Right atrium auricular region (tissue), 2 donors: ENCODE data around the gene GLRA3. TPM values are rescaled to one million over a fixed set of nuclear protein-coding genes. Genes with fewer than 3 reads are reported as not detected.
A peak's percentile ranks its signal among the peaks of the same experiment; 100 is the strongest.

ENCODE experiments used
- DNase-seq: peaks from one replicate; pipeline ENCODE4 v3.0.0-alpha.2; 2019; ENCODE audit warnings: low spot score
- H3K27ac ChIP-seq, 2 donors: fragments of 200-600 bp; sonication (generic); 1 replicate in 1 of 2; 2 replicates in 1 of 2; pipeline ENCODE4 v1.5.1; 2016 to 2019
- H3K27me3 ChIP-seq, 2 donors: fragments of 200-600 bp; sonication (generic); one replicate each; pipeline versions ENCODE4 v1.5.1 to v1.6.0; 2017 to 2019
- H3K36me3 ChIP-seq: fragments of 200-600 bp; sonication (generic); one replicate; pipeline ENCODE4 v1.5.1; 2016
- H3K4me1 ChIP-seq, 2 donors: fragments of 200-600 bp; sonication (generic); one replicate each; pipeline versions ENCODE4 v1.5.1 to v1.6.0; 2017 to 2019
- H3K4me3 ChIP-seq, 2 donors: fragments of 200-600 bp; sonication (generic); 1 replicate in 1 of 2; 2 replicates in 1 of 2; pipeline ENCODE4 v1.5.1; 2017 to 2019; ENCODE audit warnings: mild to moderate bottlenecking in 1 of 2, moderate library complexity in 1 of 2
- H3K9me3 ChIP-seq, 2 donors: fragments of 200-600 bp; sonication (generic); one replicate each; pipeline ENCODE4 v1.5.1; 2019
- total RNA-seq, 2 donors: library from RNA; depleted of rRNA; stranded (reverse); fragments of >200 nt; gene quantifications; one replicate each; pipeline ENCODE4 v1.1.0, GENCODE V29; 2016
- TF ChIP-seq, protein P1 (sequence below), 2 donors: fragments of 200-600 bp; sonication (generic); IDR thresholded peaks; one replicate each; pipeline ENCODE4 v1.5.1; 2019; ENCODE audit warnings: antibody characterized with exemption in 2 of 2

Gene GLRA3
- total RNA-seq, 2 donors from 2014 or later, result not detected

DNA sequence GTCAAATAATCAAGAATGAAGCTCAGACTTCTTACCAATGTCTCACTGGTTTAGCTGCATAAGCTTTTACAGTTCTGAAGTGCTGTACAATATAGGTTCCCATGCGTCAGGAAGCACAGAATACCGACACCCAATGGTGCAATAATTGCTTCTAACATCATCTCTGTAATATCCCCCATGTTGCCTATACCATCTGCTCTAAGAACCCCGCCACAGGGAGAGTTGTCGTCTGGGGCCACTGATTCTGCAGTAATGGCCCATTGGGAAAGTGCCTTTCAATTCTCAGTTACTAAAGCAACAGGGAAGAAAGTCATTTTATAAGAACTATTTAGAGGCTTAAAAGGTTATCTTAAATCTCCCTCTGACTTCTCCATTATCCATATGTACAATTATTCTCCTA is 94.9 kb downstream of the GLRA3 start:
- Histone ChIP-seq H3K9me3 (no peaks in the 10 kb centered on the region), H3K4me3 (no peak overlapping the region), H3K27ac (no peak overlapping the region), H3K27me3 (no peaks in the 10 kb centered on the region), H3K36me3 (no peaks in the 10 kb centered on the region), H3K4me1 (no peaks in the 10 kb centered on the region)
- TF ChIP-seq, protein P1, sequence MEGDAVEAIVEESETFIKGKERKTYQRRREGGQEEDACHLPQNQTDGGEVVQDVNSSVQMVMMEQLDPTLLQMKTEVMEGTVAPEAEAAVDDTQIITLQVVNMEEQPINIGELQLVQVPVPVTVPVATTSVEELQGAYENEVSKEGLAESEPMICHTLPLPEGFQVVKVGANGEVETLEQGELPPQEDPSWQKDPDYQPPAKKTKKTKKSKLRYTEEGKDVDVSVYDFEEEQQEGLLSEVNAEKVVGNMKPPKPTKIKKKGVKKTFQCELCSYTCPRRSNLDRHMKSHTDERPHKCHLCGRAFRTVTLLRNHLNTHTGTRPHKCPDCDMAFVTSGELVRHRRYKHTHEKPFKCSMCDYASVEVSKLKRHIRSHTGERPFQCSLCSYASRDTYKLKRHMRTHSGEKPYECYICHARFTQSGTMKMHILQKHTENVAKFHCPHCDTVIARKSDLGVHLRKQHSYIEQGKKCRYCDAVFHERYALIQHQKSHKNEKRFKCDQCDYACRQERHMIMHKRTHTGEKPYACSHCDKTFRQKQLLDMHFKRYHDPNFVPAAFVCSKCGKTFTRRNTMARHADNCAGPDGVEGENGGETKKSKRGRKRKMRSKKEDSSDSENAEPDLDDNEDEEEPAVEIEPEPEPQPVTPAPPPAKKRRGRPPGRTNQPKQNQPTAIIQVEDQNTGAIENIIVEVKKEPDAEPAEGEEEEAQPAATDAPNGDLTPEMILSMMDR (IDR thresholded peaks at IDR 0.05), result no peak
- no peak for DNase-seq

DNA sequence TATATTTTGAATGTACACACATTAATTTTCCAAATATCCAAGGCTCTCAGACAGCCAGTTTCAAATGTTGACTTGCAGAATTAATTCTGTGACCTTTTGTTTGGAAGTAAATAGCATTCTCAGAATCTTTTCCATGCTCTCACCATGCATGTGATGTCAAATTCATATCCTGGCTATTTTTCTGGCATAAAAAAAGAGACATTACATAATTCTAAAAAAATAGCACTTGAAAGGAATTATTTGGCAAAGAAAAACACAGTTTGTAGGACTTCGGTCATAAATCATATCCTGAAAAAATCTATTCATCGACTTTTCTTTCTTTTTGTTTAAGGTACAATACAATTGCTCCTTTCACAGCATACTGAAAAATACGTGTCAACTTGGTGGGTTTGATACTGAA is 111.2 kb downstream of the GLRA3 start:
- peak overlapping the region in 1 of 2 donors; percentile 9 for H3K27ac ChIP-seq
- H3K9me3 ChIP-seq, result no peaks in the 10 kb centered on the region
- H3K4me3 ChIP-seq, result no peak overlapping the region
- no peaks in the 10 kb centered on the region for H3K27me3 ChIP-seq
- TF ChIP-seq, protein P1 (IDR thresholded peaks at IDR 0.05), result no peak
- no peaks in the 10 kb centered on the region for H3K36me3 ChIP-seq
- no peak for DNase-seq
- no peaks in the 10 kb centered on the region for H3K4me1 ChIP-seq

DNA sequence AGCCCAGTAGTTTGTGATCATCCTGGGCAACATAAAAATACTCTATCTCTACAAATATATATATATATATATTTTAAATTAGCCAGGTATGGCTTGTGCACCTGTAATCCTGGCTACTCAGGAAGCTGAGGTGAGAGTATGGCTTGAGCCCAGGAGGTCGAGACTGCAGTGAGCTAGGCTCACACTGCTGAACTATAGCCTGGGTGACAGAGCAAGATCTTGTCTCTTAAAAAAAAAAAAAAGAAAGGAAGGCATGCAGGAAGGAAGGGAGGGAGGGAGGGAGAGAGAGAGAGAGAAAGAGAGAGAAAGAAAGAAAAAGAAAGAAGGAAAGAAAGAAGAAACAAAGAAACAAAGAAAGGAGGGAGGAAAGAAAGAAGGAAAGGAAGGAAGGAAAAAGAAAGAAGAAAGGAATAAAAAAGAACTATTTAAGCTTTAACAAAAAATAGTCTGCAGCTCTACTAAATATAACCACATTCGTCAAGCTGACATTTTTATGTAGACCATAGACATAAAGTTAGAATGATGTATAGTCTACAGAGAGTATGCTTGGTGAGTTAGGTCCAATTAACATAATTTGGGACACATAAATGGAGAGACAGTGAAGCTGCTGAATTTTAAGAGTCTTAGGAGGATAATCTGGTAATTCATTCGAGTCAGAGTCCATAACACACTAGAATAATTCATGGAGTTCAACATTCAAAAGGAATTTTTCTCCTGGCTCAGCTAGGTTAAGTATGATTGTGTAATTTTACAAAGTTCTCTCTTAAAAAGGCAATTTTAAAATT is 111.9 kb downstream of the GLRA3 start:
- Histone ChIP-seq H3K27ac (peak overlapping the region in 1 of 2 donors; percentile 9), H3K4me1 (no peaks in the 10 kb centered on the region), H3K36me3 (no peaks in the 10 kb centered on the region), H3K9me3 (no peaks in the 10 kb centered on the region), H3K27me3 (no peaks in the 10 kb centered on the region), H3K4me3 (no peak overlapping the region)
- TF ChIP-seq, protein P1 (IDR thresholded peaks at IDR 0.05), result no peak
- no peak for DNase-seq

DNA sequence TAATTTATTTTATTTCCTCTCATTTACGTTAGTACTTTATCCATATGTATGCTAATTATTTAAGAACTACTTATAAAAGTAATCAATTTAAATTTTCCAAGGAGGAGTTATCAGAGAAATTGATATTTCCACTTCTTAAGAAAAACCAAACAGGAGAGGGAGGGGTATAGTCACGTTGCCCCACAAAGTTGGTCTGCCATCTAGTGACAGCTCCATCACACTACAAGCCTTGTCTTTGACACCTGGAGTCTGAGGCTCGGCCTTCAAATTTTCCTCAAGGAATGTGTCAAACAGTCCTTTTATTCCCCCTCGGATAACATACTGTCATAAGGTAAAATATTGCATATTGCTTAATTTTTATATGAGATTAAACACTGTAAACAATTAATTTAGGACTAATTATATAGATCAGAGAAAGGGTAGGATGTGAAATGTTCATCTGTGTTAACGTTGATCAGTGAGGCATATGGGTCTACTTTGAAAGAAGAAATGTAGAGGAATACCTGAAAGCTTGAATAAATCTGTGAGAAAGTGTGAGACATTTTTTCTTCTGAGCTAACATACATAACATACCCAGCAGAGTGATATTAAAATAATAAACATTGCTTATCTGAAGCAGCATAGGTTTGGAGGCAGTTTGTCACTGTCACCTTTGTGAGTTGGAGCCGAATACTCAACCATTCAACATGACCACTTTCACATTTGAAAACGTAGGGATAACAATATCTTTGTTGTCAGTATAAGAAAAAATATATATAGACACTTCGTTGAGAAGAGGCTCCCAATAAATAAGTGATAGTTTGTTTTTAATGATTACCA is 114.4 kb downstream of the GLRA3 start:
- DNase-seq, result no peak
- no peaks in the 10 kb centered on the region for H3K9me3 ChIP-seq
- TF ChIP-seq, protein P1 (IDR thresholded peaks at IDR 0.05), result peak in 1 of 2 donors; percentile 62
- no peak overlapping the region for H3K27ac ChIP-seq
- H3K4me3 ChIP-seq, result no peak overlapping the region
- H3K36me3 ChIP-seq, result no peaks in the 10 kb centered on the region
- H3K27me3 ChIP-seq, result no peaks in the 10 kb centered on the region
- no peaks in the 10 kb centered on the region for H3K4me1 ChIP-seq

DNA sequence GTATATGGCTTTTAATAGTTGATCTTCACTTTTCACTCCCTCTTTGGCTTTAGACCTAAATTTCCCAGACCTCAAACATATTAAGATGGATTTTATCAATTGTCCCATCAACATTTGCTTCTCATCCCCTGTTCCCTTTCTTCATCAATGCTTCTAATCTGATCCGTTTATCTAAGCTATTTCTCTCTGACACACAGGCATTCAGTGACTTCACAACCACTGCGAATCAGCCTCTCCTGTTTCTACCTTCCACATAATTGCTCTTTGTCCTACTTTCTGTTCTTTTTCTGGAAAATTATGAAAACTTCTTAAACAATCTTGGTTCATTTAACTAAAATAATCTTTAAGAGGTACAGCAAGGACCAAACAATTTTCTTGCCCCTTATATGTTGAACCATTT is 115.2 kb downstream of the GLRA3 start:
- TF ChIP-seq, protein P1 (IDR thresholded peaks at IDR 0.05), result no peak
- Histone ChIP-seq H3K4me3 (no peak overlapping the region), H3K27ac (no peak overlapping the region), H3K27me3 (no peaks in the 10 kb centered on the region), H3K4me1 (no peaks in the 10 kb centered on the region), H3K9me3 (no peaks in the 10 kb centered on the region), H3K36me3 (no peaks in the 10 kb centered on the region)
- DNase-seq, result no peak
